Measurements from ENCODE around the gene BTNL9. TPM values are rescaled to one million over a fixed set of nuclear protein-coding genes. Genes with fewer than 3 reads are reported as not detected.
A peak's percentile ranks its signal among the peaks of the same experiment; 100 is the strongest.

The BTNL9 gene
- total and polyA plus RNA-seq, 2 of the 8 experiments (the other 6 are each of a cell fraction or from before 2014, with no cell fraction given): 0.23 to 0.89 TPM

- no peaks in the 10 kb centered on the region for H3K79me1 ChIP-seq (ENCODE audit: low read depth, low read length)
- H3K36me3 ChIP-seq (ENCODE audit: control insufficient read depth in 2 of 4, insufficient read depth in 4 of 4, low read length in 3 of 4): 0 out of 8 replicates have a peak, but pooled peaks cover 0 to 2% (median 0%) of the 10 kb centered on the region in 4 experiments
- no peak overlapping the region for H3K23ac ChIP-seq (ENCODE audit: insufficient read length)
- no peak overlapping the region for H3K27ac ChIP-seq (ENCODE audit: low read depth, low read length)
- no peak overlapping the region for H2BK5ac ChIP-seq (ENCODE audit: low read depth, low read length)
- no peak overlapping the region for H2BK20ac ChIP-seq (ENCODE audit: low read length)
- H3K79me2 ChIP-seq (ENCODE audit: control insufficient read depth in 1 of 2, insufficient read depth in 2 of 2, low read length in 2 of 2): no peaks in the 10 kb centered on the region
- peaks cover 4 to 6% of the 10 kb centered on the region in 2 experiments for H4K20me1 ChIP-seq (replicated peaks in 1 of 2; ENCODE audit: control insufficient read depth in 1 of 2, insufficient read depth in 2 of 2, low read length in 2 of 2)
- H4K91ac ChIP-seq (replicated peaks; ENCODE audit: insufficient read length, low read length): no peak overlapping the region
- H3K23me2 ChIP-seq (ENCODE audit: low read depth, low read length): peaks cover 13% of the 10 kb centered on the region; the same call in 1 of the 2 replicates
- no peak overlapping the region for H2AK5ac ChIP-seq (ENCODE audit: low read depth, low read length)
- H3K9ac ChIP-seq (replicated peaks in 1 of 4; ENCODE audit: extremely low read depth in 1 of 4, low read depth in 3 of 4, low read length in 3 of 4): no peak overlapping the region
- H3K4me2 ChIP-seq (ENCODE audit: insufficient read depth in 1 of 2, low read depth in 2 of 2, low read length in 2 of 2): peak overlapping the region in 1 of 2 experiments; percentile 83; a peak in 1 of 4 replicates
- WGBS, 2 experiments (ENCODE audit: extremely low coverage in 1 of 2, insufficient coverage in 1 of 2, insufficient read length in 1 of 2, insufficient replicate concordance in 2 of 2, low coverage in 1 of 2, low lambda C conversion rate in 2 of 2, missing lambda C conversion rate in 1 of 2): 71% methylated on average over 9 of the region's 9 CpGs; no CpG with 5 or more reads in 1 of the 2 experiments
- no peak overlapping the region for H2AFZ ChIP-seq (ENCODE audit: low read length)
- no peak overlapping the region for H3K4me3 ChIP-seq (ENCODE audit: extremely low read depth in 1 of 4, insufficient read depth in 2 of 4, low read depth in 3 of 4, low read length in 4 of 4)
- TF ChIP-seq KDM5A (IDR thresholded peaks at IDR 0.05; ENCODE audit: low read length) (no peak), KDM4A (IDR thresholded peaks at IDR 0.05; ENCODE audit: low read depth, low read length, severe bottlenecking) (no peak), POLR2A (IDR thresholded peaks at IDR 0.05; ENCODE audit: control extremely low read depth in 1 of 2, low read depth in 2 of 2, low read length in 2 of 2) (no peak), NRF1 (IDR thresholded peaks at IDR 0.05; ENCODE audit: low read depth, low read length) (no peak), BCL11A (IDR thresholded peaks at IDR 0.05; ENCODE audit: low read depth in 2 of 2, low read length in 2 of 2) (no peak), CTCF (IDR thresholded peaks at IDR 0.05; ENCODE audit: control extremely low read depth in 1 of 3, insufficient read depth in 1 of 3, low read depth in 1 of 3, low read length in 3 of 3) (no peak)
- H3K9me3 ChIP-seq (ENCODE audit: insufficient read depth in 2 of 2, low read depth in 1 of 2, low read length in 1 of 2): no peaks in the 10 kb centered on the region; a peak in 1 of 4 replicates
- no peak overlapping the region for H3K18ac ChIP-seq (ENCODE audit: extremely low read depth, low read length)
- no peak overlapping the region for H3K4ac ChIP-seq (replicated peaks; ENCODE audit: insufficient read length, low read depth, low read length)
- H4K5ac ChIP-seq (ENCODE audit: insufficient read length, low read depth, low read length): no peak overlapping the region
- POLR2A ChIA-PET (ENCODE audit: partially characterized antibody): no interaction called here
- peaks cover 3 to 16% (median 11%) of the 10 kb centered on the region in 4 experiments; a peak in 6 of 7 replicates for H3K4me1 ChIP-seq (replicated peaks in 1 of 4; ENCODE audit: control insufficient read depth in 3 of 4, insufficient read depth in 4 of 4, low read length in 3 of 4)
- H3K14ac ChIP-seq (ENCODE audit: insufficient read length): no peak overlapping the region
- H3K56ac ChIP-seq (replicated peaks; ENCODE audit: insufficient read length, low read depth, low read length): no peak overlapping the region
- H3K27me3 ChIP-seq (replicated peaks in 1 of 4; ENCODE audit: control insufficient read depth in 3 of 4, extremely low read depth in 1 of 4, insufficient read depth in 3 of 4, low read length in 3 of 4): peaks cover 58 to 89% (median 82%) of the 10 kb centered on the region in 4 experiments
- FAIRE-seq (no peak), DNase-seq (ENCODE audit: low read depth in 1 of 2, low spot score in 2 of 2) (no peak)
- H2BK120ac ChIP-seq (replicated peaks; ENCODE audit: low read depth, low read length): no peak overlapping the region
- no peak overlapping the region for H2BK12ac ChIP-seq (ENCODE audit: low read depth, low read length)
- CTCF ChIA-PET (ENCODE audit: partially characterized antibody): interaction anchor here (0.9 kb wide), 1 partner anchor 15 kb away, joined by 4 read pairs; no protein-coding TSS in a partner anchor
- no peak overlapping the region for H2BK15ac ChIP-seq (ENCODE audit: low read length)
- H4K8ac ChIP-seq (ENCODE audit: extremely low read depth, insufficient read depth, low read length): no peak overlapping the region
Measured at GRCh38 chr5:181058321-181058720, 18.3 kb downstream of the BTNL9 start.
